ENCODE results near the gene CCDC141.

GRCh38 chr2:178962805-178963433, 87.0 kb downstream of the CCDC141 start:
- TF ChIP-seq, protein P1, sequence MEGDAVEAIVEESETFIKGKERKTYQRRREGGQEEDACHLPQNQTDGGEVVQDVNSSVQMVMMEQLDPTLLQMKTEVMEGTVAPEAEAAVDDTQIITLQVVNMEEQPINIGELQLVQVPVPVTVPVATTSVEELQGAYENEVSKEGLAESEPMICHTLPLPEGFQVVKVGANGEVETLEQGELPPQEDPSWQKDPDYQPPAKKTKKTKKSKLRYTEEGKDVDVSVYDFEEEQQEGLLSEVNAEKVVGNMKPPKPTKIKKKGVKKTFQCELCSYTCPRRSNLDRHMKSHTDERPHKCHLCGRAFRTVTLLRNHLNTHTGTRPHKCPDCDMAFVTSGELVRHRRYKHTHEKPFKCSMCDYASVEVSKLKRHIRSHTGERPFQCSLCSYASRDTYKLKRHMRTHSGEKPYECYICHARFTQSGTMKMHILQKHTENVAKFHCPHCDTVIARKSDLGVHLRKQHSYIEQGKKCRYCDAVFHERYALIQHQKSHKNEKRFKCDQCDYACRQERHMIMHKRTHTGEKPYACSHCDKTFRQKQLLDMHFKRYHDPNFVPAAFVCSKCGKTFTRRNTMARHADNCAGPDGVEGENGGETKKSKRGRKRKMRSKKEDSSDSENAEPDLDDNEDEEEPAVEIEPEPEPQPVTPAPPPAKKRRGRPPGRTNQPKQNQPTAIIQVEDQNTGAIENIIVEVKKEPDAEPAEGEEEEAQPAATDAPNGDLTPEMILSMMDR (IDR thresholded peaks at IDR 0.05; ENCODE audit: poor library complexity) = no peak
- TF ChIP-seq EZH2phosphoT487 (IDR thresholded peaks at IDR 0.05; ENCODE audit: low read depth, severe bottlenecking, unreplicated experiment) = no peak
- no peak for TF ChIP-seq EZH2 (IDR thresholded peaks at IDR 0.05; ENCODE audit: borderline replicate concordance)

Measured in hepatocyte (in vitro differentiated cells).